Endodermal cell (in vitro differentiated cells): Measurements from ENCODE around the gene ZNF556. TPM values are rescaled to one million over a fixed set of nuclear protein-coding genes. Genes with fewer than 3 reads are reported as not detected.

ENCODE experiments used
- DNase-seq: peaks from one replicate; pipeline ENCODE4 v3.0.0-alpha.2; 2017
- H3K27ac ChIP-seq: 2 replicates; pipeline ENCODE4 v1.5.1; 2013; ENCODE audit warnings: mild to moderate bottlenecking, low read depth, low read length, moderate library complexity
- H3K27me3 ChIP-seq: 2 replicates; pipeline ENCODE4 v1.6.1; 2013; ENCODE audit warnings: mild to moderate bottlenecking, low read length, moderate library complexity; ENCODE audit not compliant: insufficient read depth, control insufficient read depth, poor library complexity, severe bottlenecking
- H3K36me3 ChIP-seq: 2 replicates; pipeline ENCODE4 v1.7.0; 2013; ENCODE audit warnings: mild to moderate bottlenecking, low read length, moderate library complexity; ENCODE audit not compliant: control insufficient read depth, insufficient read depth
- H3K4me1 ChIP-seq: one replicate; pipeline ENCODE4 v1.7.0; 2013; ENCODE audit warnings: low read length; ENCODE audit not compliant: control insufficient read depth, insufficient read depth
- H3K4me3 ChIP-seq: 2 replicates; pipeline ENCODE4 v1.5.1; 2013; ENCODE audit warnings: mild to moderate bottlenecking, low read length, moderate library complexity
- H3K9ac ChIP-seq: 2 replicates; pipeline ENCODE4 v1.6.1; 2013; ENCODE audit warnings: mild to moderate bottlenecking, low read length, moderate library complexity; ENCODE audit not compliant: poor library complexity, severe bottlenecking; ENCODE audit errors: extremely low read depth
- H3K9me3 ChIP-seq: 2 replicates; pipeline ENCODE4 v1.6.1; 2013; ENCODE audit warnings: mild to moderate bottlenecking, low read length, moderate library complexity; ENCODE audit not compliant: control insufficient read depth
- H3K27ac Mint-ChIP-seq: 2 replicates; pipeline ENCODE4 v1.8.0; 2020; ENCODE audit warnings: mixed read lengths
- H3K27me3 Mint-ChIP-seq: 2 replicates; pipeline ENCODE4 v1.8.0; 2021; ENCODE audit warnings: mild to moderate bottlenecking, mixed read lengths; ENCODE audit not compliant: insufficient read depth
- H3K36me3 Mint-ChIP-seq: 2 replicates; pipeline ENCODE4 v1.8.0; 2020; ENCODE audit warnings: low read depth, mixed read lengths
- H3K4me1 Mint-ChIP-seq: 2 replicates; pipeline ENCODE4 v1.8.0; 2020; ENCODE audit warnings: mixed read lengths
- H3K4me3 Mint-ChIP-seq: 2 replicates; pipeline ENCODE4 v1.8.0; 2020; ENCODE audit warnings: mild to moderate bottlenecking, moderate library complexity, mixed read lengths
- H3K9me3 Mint-ChIP-seq: 2 replicates; pipeline ENCODE4 v1.8.0; 2020; ENCODE audit warnings: mild to moderate bottlenecking, mixed read lengths
- CTCF ChIP-seq: fragments of 200-600 bp; sonication (generic); conservative IDR thresholded peaks from 2 replicates; pipeline ENCODE4 v1.5.0; 2021; ENCODE audit warnings: antibody characterized with exemption, mild to moderate bottlenecking
- WGBS, 2 experiments: methylation state at CpG; one replicate each; pipeline versions ENCODE4 v1.1.5 to v1.1.7; 2013; ENCODE audit warnings: missing lambda C conversion rate in 2 of 2, mixed read lengths in 1 of 2; ENCODE audit not compliant: insufficient coverage in 1 of 2, insufficient read length in 1 of 2; 5-methylcytosine and 5-hydroxymethylcytosine counted together
- total RNA-seq, 2 donors: library from RNA; stranded (reverse); fragmentation: NEBNext Ultra II Directional in 1 of 2; extraction: Animal tissue kit (Norgen Biotek cat#: 25700) in 1 of 2; gene quantifications; 2 replicates in 1 of 2; 3 replicates in 1 of 2; pipeline ENCODE4 v1.2.1, GENCODE V29; 2021

The ZNF556 gene
- total RNA-seq, 2 donors from 2014 or later, result not detected

DNA sequence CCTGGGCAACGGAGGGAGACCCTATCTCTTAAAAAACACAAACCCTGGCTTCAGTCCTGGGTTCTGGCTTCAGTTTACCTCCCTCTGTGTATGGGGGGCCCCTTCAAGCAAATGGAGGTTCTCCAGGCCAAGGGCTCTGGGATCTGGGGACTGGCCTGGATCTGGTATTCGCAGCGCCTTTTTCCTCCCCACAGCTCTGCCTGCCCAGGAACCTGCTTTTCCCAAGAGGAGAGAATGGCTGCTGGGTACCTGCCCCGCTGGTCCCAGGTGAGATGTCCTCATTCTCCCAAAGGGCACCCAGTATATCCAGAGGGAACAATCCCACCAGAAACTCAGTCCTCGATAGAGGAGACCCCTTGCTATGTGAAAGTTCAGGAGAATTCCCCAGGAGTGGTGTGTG is 44.3 kb upstream of the ZNF556 start:
- no peaks in the 10 kb centered on the region for H3K27me3 ChIP-seq
- H3K4me1 ChIP-seq, result no peaks in the 10 kb centered on the region
- peaks cover 7% of the 10 kb centered on the region for H3K36me3 ChIP-seq
- 93 to 100% methylated on average over 2 to 5 of the region's 5 CpGs for WGBS, 2 experiments
- no peak overlapping the region for H3K4me3 Mint-ChIP-seq
- no peak overlapping the region for H3K4me3 ChIP-seq
- DNase-seq, result no peak
- H3K27ac Mint-ChIP-seq, result no peak overlapping the region
- H3K9me3 ChIP-seq, result peaks cover 11% of the 10 kb centered on the region
- H3K27ac ChIP-seq, result no peak overlapping the region
- no peaks in the 10 kb centered on the region for H3K27me3 Mint-ChIP-seq
- H3K4me1 Mint-ChIP-seq, result no peaks in the 10 kb centered on the region
- peaks cover 42% of the 10 kb centered on the region for H3K36me3 Mint-ChIP-seq
- H3K9ac ChIP-seq, result no peak overlapping the region
- TF ChIP-seq CTCF, result no peak
- H3K9me3 Mint-ChIP-seq, result peaks cover 14% of the 10 kb centered on the region

DNA sequence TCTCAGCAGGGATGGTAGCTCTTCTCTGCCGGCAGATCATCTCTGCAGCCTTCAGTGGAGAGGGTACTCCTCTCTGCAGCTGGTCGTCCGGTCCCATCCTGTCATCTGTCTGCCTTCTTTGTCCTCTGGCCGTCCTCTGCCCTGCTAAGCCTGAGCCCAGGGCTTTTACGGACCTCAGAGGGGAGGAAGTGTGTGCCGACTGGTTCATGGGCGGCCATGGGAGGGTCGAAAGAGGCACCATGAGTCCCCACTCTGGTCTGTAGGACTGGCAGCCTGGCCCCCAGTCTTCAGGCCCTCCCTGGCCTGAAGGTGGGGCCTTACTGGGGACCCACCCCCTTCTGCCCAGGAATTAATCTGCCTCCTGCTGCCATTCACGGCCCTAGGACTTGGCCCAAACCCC is 43.5 kb upstream of the ZNF556 start:
- peaks cover 13% of the 10 kb centered on the region for H3K36me3 ChIP-seq
- peaks cover 18% of the 10 kb centered on the region for H3K9me3 ChIP-seq
- no peaks in the 10 kb centered on the region for H3K27me3 Mint-ChIP-seq
- no peak overlapping the region for H3K4me3 ChIP-seq
- peaks cover 22% of the 10 kb centered on the region for H3K9me3 Mint-ChIP-seq
- peaks cover 50% of the 10 kb centered on the region for H3K36me3 Mint-ChIP-seq
- DNase-seq, result no peak
- 86 to 89% methylated on average over 7 to 9 of the region's 9 CpGs for WGBS, 2 experiments
- no peak for TF ChIP-seq CTCF
- H3K4me3 Mint-ChIP-seq, result no peak overlapping the region
- H3K27me3 ChIP-seq, result no peaks in the 10 kb centered on the region
- H3K27ac Mint-ChIP-seq, result no peak overlapping the region
- H3K9ac ChIP-seq, result no peak overlapping the region
- no peaks in the 10 kb centered on the region for H3K4me1 Mint-ChIP-seq
- no peak overlapping the region for H3K27ac ChIP-seq
- no peaks in the 10 kb centered on the region for H3K4me1 ChIP-seq

- H3K27ac ChIP-seq, result no peak overlapping the region
- no peaks in the 10 kb centered on the region for H3K27me3 ChIP-seq
- no peak for TF ChIP-seq CTCF
- 76 to 85% methylated on average over 8 of the region's 8 CpGs for WGBS, 2 experiments
- H3K4me1 ChIP-seq, result no peaks in the 10 kb centered on the region
- H3K4me3 ChIP-seq, result no peak overlapping the region
- peaks cover 55% of the 10 kb centered on the region for H3K36me3 Mint-ChIP-seq
- H3K27me3 Mint-ChIP-seq, result no peaks in the 10 kb centered on the region
- peaks cover 27% of the 10 kb centered on the region for H3K9me3 Mint-ChIP-seq
- no peak overlapping the region for H3K9ac ChIP-seq
- no peak for DNase-seq
- peaks cover 23% of the 10 kb centered on the region for H3K9me3 ChIP-seq
- no peaks in the 10 kb centered on the region for H3K4me1 Mint-ChIP-seq
- no peak overlapping the region for H3K27ac Mint-ChIP-seq
- peaks cover 13% of the 10 kb centered on the region for H3K36me3 ChIP-seq
- H3K4me3 Mint-ChIP-seq, result no peak overlapping the region
Measured at GRCh38 chr19:2824129-2824528, 43.0 kb upstream of the ZNF556 start.
